GM18502 (cell line): Measurements from ENCODE around the gene SPACA1.

Source experiments
- ATAC-seq: cut with Tn5 transposase; IDR thresholded peaks from one replicate; pipeline ENCODE4 v1.9.1; 2021; ENCODE audit warnings: mild to moderate bottlenecking; ENCODE audit not compliant: unreplicated experiment, poor library complexity

The SPACA1 gene

DNA sequence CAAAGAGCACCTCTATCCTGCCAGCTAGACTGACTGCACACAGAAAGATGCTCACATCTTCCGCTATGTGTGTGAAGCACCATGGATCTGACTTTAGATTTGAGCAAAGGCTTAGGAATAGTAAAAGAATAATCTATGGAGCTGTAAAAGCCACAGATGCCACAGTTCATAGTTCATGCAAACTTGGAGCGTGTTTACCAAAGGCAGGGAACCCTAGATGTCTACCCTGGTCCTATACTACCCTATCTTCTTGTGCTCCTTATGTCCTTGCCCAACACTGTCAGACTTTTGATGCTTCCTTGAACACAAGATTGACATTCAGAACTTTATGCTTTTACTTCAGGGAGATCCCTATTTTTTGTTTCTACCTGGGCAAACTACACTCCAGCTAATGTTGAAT is 39.2 kb downstream of the SPACA1 start:
- no peak for ATAC-seq

GRCh38 chr6:88089708-88090107 is 42.1 kb downstream of the SPACA1 start:
- ATAC-seq = no peak

- no peak for ATAC-seq
Measured at GRCh38 chr6:88105741-88106340, 58.2 kb downstream of the SPACA1 start.

GRCh38 chr6:88107241-88107640 is 59.6 kb downstream of the SPACA1 start:
- ATAC-seq = no peak

GRCh38 chr6:88111991-88112390 is 64.3 kb downstream of the SPACA1 start:
- no peak for ATAC-seq

DNA sequence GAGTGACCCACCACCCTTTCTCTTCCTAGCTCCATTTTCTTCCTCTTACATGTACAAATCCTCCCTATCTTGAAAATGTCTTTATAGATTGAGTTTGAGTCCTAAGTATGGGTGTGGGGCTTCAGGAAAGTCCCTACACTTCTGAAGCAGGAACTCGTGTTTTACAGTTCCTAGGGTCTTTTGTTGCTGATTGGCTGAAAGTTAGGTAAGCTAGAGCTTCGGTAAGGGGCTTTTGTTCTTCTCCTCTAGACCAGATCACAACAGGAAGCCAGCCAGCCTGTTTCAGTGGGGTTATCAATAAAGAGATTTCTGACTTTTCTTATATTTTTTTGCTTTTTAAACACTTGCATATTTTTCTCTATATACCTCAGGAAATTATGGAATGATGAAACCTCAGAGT is 67.2 kb downstream of the SPACA1 start:
- ATAC-seq = no peak

GRCh38 chr6:88115307-88115706 is 67.7 kb downstream of the SPACA1 start:
- no peak for ATAC-seq

- no peak for ATAC-seq
Measured at GRCh38 chr6:88116276-88116675, 68.6 kb downstream of the SPACA1 start.
